GM19043 (cell line): ENCODE data around the gene KRTAP5-1.

Source experiments
- ATAC-seq: cut with Tn5 transposase; IDR thresholded peaks from one replicate; pipeline ENCODE4 v1.9.1; 2021; ENCODE audit warnings: low read depth; ENCODE audit not compliant: unreplicated experiment

The KRTAP5-1 gene

DNA sequence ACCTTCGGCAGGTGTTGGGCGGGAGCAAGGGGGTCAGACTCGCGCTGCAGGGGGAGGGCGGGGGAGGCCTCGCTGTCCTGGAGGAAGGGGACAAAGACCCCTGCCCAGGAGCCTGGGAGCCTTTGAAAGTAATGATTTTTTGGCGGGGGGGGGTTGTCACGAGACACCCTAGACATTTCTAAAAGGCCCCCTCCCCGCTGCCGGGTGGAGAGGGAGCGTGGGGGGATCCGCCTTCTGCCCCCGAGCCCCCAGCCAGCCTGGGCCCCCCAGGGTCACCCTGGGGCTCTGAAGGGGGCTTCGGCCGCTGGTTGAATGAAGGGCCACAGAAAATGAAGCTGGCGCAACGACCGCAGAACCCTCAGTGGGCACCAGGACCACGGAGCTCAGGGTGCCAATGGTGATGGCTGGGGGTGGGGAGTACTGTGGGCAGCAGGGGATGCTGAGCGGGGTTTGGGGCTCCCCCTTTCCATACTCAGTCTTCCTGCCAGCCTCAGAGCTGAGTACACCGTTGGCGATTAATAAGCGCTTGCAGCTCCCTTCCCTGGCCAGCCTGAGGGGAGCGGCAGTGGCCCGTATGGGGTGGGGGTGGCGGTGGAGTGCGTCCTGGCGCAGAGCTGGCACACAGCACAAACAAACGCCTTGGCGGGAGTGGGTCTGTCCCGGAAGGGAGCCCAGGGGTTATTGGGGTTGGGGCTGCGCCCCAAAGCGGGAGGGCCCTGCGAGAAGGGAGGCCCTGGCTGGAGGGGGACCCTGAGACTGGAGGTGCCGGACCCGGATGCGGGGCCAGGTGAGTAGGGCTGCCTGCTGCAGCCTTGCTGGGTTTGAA, 11.8 kb downstream of the KRTAP5-1 start:
- ATAC-seq, result no peak

GRCh38 chr11:1572197-1573076, 12.6 kb downstream of the KRTAP5-1 start, which contains the start of gene DUSP8:
Gene DUSP8, minus strand, starts transcription at chr11:1572271. Its CDS starts 6,445 bp downstream, at chr11:1565826.
- no peak for ATAC-seq

GRCh38 chr11:1571760-1572196, 13.3 kb downstream of the KRTAP5-1 start:
- ATAC-seq, result no peak

DNA sequence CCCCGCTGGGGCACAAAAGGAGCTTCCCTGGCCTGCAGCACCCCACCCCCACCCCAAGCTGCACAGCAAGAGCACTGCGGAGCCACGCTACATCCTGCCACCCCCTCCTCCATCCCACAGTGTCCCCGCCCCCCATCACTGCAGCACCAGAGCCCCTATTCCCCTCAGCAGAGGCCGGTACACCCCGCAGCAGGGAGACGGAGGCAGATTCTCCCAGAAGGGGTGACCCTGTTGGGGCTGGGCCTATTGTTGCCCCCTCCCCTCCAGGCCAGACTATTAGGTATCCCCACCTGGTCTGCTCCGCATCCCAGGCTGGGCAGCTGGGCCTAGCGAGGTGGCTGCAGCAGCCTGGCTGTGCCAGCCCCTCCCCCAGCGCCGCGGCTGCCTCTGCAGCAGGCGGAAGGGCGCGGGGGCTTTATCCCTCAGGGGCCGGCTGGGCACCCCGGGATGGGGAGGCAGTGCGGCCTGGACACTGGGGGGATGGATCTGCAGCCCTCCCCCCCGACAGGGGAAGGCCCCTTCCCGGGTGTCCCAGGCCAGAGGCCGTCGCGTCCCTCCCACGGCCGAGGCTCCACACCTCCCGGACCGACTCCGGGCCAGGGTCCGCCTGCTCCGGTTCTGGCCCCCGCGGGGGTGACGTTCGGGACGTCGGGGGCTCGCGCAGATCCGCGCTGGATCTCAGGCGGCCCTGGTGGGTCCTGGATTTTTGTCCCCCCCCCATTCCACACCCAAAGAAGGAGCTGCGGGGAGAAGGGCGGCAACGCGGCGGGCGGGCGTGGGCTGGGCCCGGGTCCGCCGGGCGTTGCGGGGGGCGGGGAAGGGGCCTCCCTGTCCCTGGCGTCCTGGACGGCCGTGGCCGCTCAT, 14.0 kb downstream of the KRTAP5-1 start:
- no peak for ATAC-seq

- no peak for ATAC-seq
Measured at GRCh38 chr11:1570531-1570895, 14.6 kb downstream of the KRTAP5-1 start.

GRCh38 chr11:1570001-1570453, 15.1 kb downstream of the KRTAP5-1 start:
- no peak for ATAC-seq

DNA sequence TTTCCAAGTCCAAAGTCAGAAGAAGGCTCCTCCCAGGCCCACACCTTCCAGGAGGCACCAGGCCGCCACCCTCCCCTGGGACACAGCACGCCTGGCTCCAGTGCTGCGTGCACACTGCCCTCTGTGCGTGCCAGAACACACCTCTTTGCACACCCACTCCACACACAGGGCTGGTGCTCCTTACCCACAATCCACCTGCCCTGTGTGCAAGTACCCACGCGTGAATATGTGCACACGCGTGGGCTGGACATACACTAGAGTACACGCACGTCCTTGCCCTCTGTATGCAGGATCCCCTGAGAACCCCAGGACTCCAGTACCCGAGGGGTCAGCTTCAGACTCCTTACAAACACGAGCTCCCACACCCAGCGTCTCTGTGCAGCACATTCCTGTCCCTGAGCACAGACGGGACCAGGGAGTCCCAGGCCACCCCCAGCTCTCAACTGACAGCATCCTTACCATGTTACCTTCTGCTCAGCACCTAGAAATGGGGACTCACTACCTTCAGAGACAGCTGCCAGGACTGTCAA, 15.8 kb downstream of the KRTAP5-1 start:
- ATAC-seq, result no peak

GRCh38 chr11:1568441-1568911, 16.6 kb downstream of the KRTAP5-1 start:
- ATAC-seq, result no peak

DNA sequence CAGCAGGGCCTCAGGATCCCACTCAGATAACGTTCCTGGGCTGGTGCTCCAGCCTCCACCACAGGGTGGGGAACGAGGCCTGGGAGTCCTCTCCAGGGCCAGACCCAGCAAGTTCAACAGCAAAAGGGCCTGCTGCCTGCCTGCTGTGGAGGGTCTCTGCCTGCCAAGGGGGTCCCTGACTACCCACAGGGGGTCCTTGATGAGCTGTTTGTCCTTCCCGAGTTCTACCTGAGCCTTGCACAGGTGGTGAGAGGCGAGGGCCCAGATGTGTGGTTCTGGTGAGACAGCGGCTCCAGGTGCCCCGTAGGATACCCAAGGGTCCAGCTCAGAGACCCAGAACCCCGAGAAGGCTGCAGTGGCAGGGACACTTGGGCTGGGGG, 17.4 kb downstream of the KRTAP5-1 start:
- no peak for ATAC-seq

DNA sequence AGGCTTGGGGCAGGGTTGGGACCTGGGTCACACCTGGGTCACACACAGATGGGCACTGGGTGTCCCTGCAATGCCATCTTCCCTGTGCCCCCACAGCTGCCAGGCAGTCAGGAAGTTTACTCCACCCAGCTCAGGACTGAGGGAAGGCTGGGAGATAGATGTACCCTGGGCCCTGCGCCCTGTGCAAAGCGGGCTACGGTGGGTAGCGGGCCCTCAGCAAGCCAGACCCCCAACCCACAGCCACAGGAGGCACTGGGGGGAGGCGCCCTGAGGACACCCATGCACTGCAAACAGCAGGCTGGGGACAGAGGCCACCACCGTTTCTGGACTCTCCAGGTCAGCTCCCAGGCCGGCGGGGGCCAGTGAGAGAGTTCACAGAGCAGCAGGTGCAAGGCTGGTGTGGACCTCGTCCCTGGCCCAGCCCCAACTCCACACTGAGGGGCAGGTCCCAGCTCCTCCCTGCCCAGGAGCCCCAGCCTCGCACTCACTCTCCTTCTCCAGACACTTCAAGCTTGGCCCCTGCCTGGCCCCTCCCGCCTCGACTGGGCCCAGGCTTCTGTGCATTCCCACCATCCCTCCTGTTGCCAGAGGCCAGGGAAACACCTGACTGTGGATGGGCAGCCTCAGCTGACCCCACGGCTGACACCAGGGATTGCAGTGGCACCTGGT, 17.9 kb downstream of the KRTAP5-1 start:
- ATAC-seq, result no peak

DNA sequence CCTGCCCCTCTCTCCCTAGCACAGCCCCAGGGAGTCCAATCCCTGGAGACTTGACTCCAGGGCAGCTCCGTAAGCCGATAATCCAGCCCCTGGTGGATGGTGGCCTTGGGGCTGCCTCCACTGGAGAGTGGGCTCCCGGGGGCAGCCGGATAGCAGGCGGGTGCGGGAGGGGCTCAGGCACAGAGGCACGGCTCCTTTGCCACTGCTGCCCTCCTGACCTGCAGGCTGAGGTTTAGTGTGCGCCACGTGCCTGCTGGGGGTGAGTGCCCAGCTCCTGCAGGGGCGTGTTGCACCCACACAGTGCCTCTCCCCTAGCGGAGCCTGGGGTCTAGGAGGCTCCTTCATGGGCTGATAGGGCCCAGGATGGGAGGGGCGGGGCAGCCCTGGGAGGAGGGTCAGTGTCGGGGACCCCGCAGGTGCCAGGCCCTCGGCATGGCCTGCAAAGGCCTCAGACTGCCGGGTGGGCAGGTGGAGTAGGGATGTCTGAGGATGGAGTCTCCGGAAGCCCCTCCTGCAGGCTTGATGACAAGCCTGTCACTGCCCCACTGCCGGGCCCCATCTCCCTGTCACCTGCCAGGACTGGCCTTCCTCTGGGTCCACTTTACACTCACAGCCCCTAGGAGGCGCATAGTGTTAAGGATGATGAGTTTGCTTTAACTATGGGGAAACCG, 18.6 kb downstream of the KRTAP5-1 start:
- no peak for ATAC-seq

- ATAC-seq, result no peak
Measured at GRCh38 chr11:1565904-1566247, 19.2 kb downstream of the KRTAP5-1 start.

GRCh38 chr11:1565173-1565903, 19.7 kb downstream of the KRTAP5-1 start:
- ATAC-seq, result no peak

DNA sequence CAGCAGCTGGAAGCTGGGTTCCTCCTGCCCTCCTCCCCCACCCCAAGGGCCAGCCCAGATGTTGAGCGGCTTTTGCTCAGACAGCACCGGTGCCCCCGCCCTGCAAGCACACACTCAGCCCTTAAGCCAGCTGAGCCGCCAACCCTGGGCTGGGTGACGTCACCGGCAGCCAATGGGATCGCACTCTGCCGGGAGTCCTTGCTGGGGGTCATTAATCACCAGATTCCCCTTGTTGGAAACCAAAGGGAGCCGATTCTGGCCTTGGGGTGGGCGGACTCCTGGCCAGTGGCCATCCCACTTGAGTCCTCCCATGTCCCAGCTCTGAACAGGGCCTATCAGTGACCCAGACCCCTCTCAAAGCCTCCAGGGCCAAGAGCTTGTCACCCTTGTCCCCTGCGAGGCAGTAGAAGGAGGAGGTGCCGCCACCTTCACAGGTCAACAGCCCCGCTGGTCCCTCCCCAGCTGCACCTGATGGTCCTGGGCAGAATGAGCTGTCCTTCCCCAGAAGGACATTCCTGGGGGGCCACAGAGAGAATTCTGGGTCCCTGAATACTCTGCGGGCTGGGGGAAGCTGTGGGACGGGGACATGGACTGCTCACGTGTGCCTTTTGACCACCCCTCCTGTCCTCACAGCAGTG, 20.4 kb downstream of the KRTAP5-1 start:
- ATAC-seq, result no peak

DNA sequence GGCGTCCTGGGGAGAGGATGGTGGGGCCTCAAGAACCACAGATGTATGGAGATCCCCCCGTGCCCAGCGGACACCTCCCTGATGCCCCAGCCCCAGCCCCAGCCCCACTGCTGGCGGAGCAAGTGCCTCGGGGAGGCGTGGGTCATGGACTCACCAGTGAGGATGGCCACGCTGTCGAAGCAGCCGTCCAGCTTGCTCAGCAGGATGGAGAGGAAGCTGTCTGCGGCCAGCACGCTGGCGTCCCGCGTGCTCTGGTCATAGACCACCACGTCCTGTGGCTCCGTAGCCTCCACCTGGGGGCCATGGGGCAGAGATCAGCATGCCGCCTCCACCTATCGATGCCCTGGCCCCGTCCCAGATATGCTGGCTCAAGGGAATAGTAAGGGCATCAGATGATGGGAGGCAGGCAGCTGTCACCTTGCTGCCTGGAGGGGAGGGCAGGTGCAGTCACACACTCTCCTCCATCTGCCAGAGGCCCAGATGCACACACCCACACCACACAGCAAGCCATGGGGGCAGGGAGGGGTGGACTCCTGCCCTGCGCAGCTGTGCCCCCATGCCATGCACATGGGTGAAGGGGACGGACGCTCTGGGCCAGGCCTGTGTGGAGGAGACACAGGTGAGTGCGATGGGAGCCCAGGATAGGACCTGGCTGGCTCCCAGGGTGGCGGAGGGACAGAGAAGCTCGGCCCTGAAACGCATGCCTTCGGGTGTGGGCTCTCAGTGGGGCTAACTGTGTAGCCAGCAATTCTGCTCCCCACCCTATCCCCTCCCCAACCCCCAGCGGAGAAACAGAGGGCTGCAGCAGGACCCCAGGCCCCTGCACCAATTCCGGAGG, 21.2 kb downstream of the KRTAP5-1 start:
- ATAC-seq, result no peak

- no peak for ATAC-seq
Measured at GRCh38 chr11:1563149-1563638, 21.9 kb downstream of the KRTAP5-1 start.
